PFSK-1 (cell line): ENCODE data around the gene CSNK2A2.

Experiments
- REST ChIP-seq, 2 experiments: IDR thresholded peaks; 2 replicates each; pipeline versions ENCODE4 v1.6.1 to v1.8.0; 2011 to 2012; ENCODE audit warnings: low read depth in 2 of 2, low read length in 2 of 2, control low read depth in 1 of 2, inconsistent platforms in 1 of 2, mild to moderate bottlenecking in 1 of 2, moderate library complexity in 1 of 2; ENCODE audit not compliant: insufficient read depth in 1 of 2
- SIN3A ChIP-seq: IDR thresholded peaks from 2 replicates; pipeline ENCODE4 v1.6.1; 2012; ENCODE audit warnings: mild to moderate bottlenecking, low read length, moderate library complexity, borderline replicate concordance; ENCODE audit not compliant: insufficient read depth
- TAF1 ChIP-seq: IDR thresholded peaks from 2 replicates; pipeline ENCODE4 v1.6.1; 2012; ENCODE audit warnings: low read length, control low read depth, borderline replicate concordance; ENCODE audit not compliant: insufficient read depth

GRCh38 chr16:58137581-58137980 is 60.3 kb downstream of the CSNK2A2 start:
- TF ChIP-seq REST (IDR thresholded peaks at IDR 0.05; ENCODE audit: insufficient read depth in 1 of 2, low read depth in 2 of 2, low read length in 2 of 2) (no peak), TAF1 (no peak), SIN3A (no peak)
